Measurements from ENCODE around the gene LAMTOR5.
A peak's percentile ranks its signal among the peaks of the same experiment; 100 is the strongest.
"Not testable (repeated sequence)": the region's sequence is repeated elsewhere in the genome, so short reads cannot be mapped to it uniquely, and the experiment has no call there.

Gene LAMTOR5

GRCh38 chr1:110412576-110412975, 5.1 kb upstream of the LAMTOR5 start:
- Histone ChIP-seq H3K27me3 (ENCODE audit: insufficient read depth, low read depth, severe bottlenecking) (no peaks in the 10 kb centered on the region), H3K4me3 (ENCODE audit: low read depth, low read length) (no peak overlapping the region), H3K36me3 (no peaks in the 10 kb centered on the region), H3K27ac (no peak overlapping the region), H3K9me3 (ENCODE audit: severe bottlenecking) (no peaks in the 10 kb centered on the region)
- DNase-seq, result peak; percentile 82
- TF ChIP-seq CTCF (IDR thresholded peaks at IDR 0.05; ENCODE audit: low read depth, low read length), result peak; percentile 88

- DNase-seq, result no peak
- no peaks in the 10 kb centered on the region for H3K36me3 ChIP-seq
- H3K27ac ChIP-seq, result no peak overlapping the region
- H3K4me3 ChIP-seq (ENCODE audit: low read depth, low read length), result no peak overlapping the region
- no peaks in the 10 kb centered on the region for H3K9me3 ChIP-seq (ENCODE audit: severe bottlenecking)
- no peak for TF ChIP-seq CTCF (IDR thresholded peaks at IDR 0.05; ENCODE audit: low read depth, low read length)
- H3K27me3 ChIP-seq (ENCODE audit: insufficient read depth, low read depth, severe bottlenecking), result no peaks in the 10 kb centered on the region
Observed at GRCh38 chr1:110411173-110411735, 3.8 kb upstream of the LAMTOR5 start.

GRCh38 chr1:110409316-110409715, 1.8 kb upstream of the LAMTOR5 start:
- no peak overlapping the region for H3K27ac ChIP-seq
- peaks cover 19% of the 10 kb centered on the region for H3K36me3 ChIP-seq
- no peak for DNase-seq
- H3K4me3 ChIP-seq (ENCODE audit: low read depth, low read length), result no peak overlapping the region
- H3K27me3 ChIP-seq (ENCODE audit: insufficient read depth, low read depth, severe bottlenecking), result no peaks in the 10 kb centered on the region
- H3K9me3 ChIP-seq (ENCODE audit: severe bottlenecking), result no peaks in the 10 kb centered on the region
- no peak for TF ChIP-seq CTCF (IDR thresholded peaks at IDR 0.05; ENCODE audit: low read depth, low read length)

- no peak overlapping the region for H3K27ac ChIP-seq
- peaks cover 27% of the 10 kb centered on the region for H3K36me3 ChIP-seq
- no peak for TF ChIP-seq CTCF (IDR thresholded peaks at IDR 0.05; ENCODE audit: low read depth, low read length)
- no peaks in the 10 kb centered on the region for H3K27me3 ChIP-seq (ENCODE audit: insufficient read depth, low read depth, severe bottlenecking)
- no peak for DNase-seq
- H3K9me3 ChIP-seq (ENCODE audit: severe bottlenecking), result no peaks in the 10 kb centered on the region
- H3K4me3 ChIP-seq (ENCODE audit: low read depth, low read length), result peak overlapping the region; percentile 79
Observed at GRCh38 chr1:110408488-110408887, 994 bp upstream of the LAMTOR5 start.

GRCh38 chr1:110406407-110406806, 1.1 kb downstream of the LAMTOR5 start:
- Histone ChIP-seq H3K4me3 (ENCODE audit: low read depth, low read length) (peak overlapping the region; percentile 79), H3K36me3 (peaks cover 48% of the 10 kb centered on the region)
- not testable (repeated sequence) for H3K27ac ChIP-seq; DNase-seq; H3K9me3 ChIP-seq (ENCODE audit: severe bottlenecking); H3K27me3 ChIP-seq (ENCODE audit: insufficient read depth, low read depth, severe bottlenecking)

GRCh38 chr1:110404401-110404800, 3.1 kb downstream of the LAMTOR5 start:
- no peak for TF ChIP-seq CTCF (IDR thresholded peaks at IDR 0.05; ENCODE audit: low read depth, low read length)
- no peak overlapping the region for H3K27ac ChIP-seq
- H3K36me3 ChIP-seq, result peaks cover 68% of the 10 kb centered on the region

More at GRCh38 chr1:110404401-110404800, 3.1 kb downstream of the LAMTOR5 start:
- no peak for DNase-seq
- Histone ChIP-seq H3K9me3 (ENCODE audit: severe bottlenecking) (no peaks in the 10 kb centered on the region), H3K27me3 (ENCODE audit: insufficient read depth, low read depth, severe bottlenecking) (no peaks in the 10 kb centered on the region), H3K4me3 (ENCODE audit: low read depth, low read length) (no peak overlapping the region)

Data from WERI-Rb-1 (cell line).